Measurements from ENCODE around the gene MMP14.
A peak's percentile ranks its signal among the peaks of the same experiment; 100 is the strongest.

MMP14 gene

GRCh38 chr14:22885975-22886374 is 49.6 kb downstream of the MMP14 start:
- no peak for DNase-seq

- no peak for DNase-seq
Observed at GRCh38 chr14:22886500-22887259, 50.3 kb downstream of the MMP14 start.

- DNase-seq, result no peak
Observed at GRCh38 chr14:22887260-22887989, 51.0 kb downstream of the MMP14 start.

GRCh38 chr14:22887990-22888378 is 51.6 kb downstream of the MMP14 start:
- DNase-seq, result peak; percentile 81

GRCh38 chr14:22888662-22889061 is 52.3 kb downstream of the MMP14 start:
- no peak for DNase-seq

GRCh38 chr14:22890416-22890815 is 54.0 kb downstream of the MMP14 start:
- DNase-seq, result peak; percentile 73

GRCh38 chr14:22892488-22892887 is 56.1 kb downstream of the MMP14 start:
- DNase-seq, result peak; percentile 26

GRCh38 chr14:22893706-22894105 is 57.3 kb downstream of the MMP14 start:
- DNase-seq, result no peak

- DNase-seq, result no peak
Observed at GRCh38 chr14:22895402-22895801, 59.0 kb downstream of the MMP14 start.

GRCh38 chr14:22896356-22896755 is 60.0 kb downstream of the MMP14 start:
- no peak for DNase-seq

- no peak for DNase-seq
Observed at GRCh38 chr14:22896760-22897159, 60.4 kb downstream of the MMP14 start.

GRCh38 chr14:22897357-22897756 is 61.0 kb downstream of the MMP14 start:
- DNase-seq, result no peak

All from NCI-H1694 treated with DMSO at 0.1 percent for 48 hours (cell line).